ENCODE measurements around the gene NENF.

GRCh38 chr1:212440419-212440818, 7.7 kb downstream of the NENF start:
- TF ChIP-seq EP300 (IDR thresholded peaks at IDR 0.05), result no peak
- no peak for TF ChIP-seq CTCF (IDR thresholded peaks at IDR 0.05)
- no peak for TF ChIP-seq POLR2AphosphoS5 (IDR thresholded peaks at IDR 0.05)
